Bronchial smooth muscle cell (primary cell): ENCODE results near the gene ADCY2. TPM values are rescaled to one million over a fixed set of nuclear protein-coding genes. Genes with fewer than 3 reads are reported as not detected.

Experiments used
- total RNA-seq: library from RNA; depleted of rRNA; stranded (reverse); fragments of >200 nt; gene quantifications from 2 replicates; pipeline ENCODE4 v1.2.1, GENCODE V29; 2014

Gene ADCY2
- total RNA-seq: under 0.01 TPM in 1 of 2 replicates, not detected in the other

GRCh38 chr5:7395947-7396712 is at the start of gene ADCY2:
Gene ADCY2, plus strand, starts transcription at chr5:7396138. Its CDS starts 159 bp downstream, at chr5:7396297.

DNA sequence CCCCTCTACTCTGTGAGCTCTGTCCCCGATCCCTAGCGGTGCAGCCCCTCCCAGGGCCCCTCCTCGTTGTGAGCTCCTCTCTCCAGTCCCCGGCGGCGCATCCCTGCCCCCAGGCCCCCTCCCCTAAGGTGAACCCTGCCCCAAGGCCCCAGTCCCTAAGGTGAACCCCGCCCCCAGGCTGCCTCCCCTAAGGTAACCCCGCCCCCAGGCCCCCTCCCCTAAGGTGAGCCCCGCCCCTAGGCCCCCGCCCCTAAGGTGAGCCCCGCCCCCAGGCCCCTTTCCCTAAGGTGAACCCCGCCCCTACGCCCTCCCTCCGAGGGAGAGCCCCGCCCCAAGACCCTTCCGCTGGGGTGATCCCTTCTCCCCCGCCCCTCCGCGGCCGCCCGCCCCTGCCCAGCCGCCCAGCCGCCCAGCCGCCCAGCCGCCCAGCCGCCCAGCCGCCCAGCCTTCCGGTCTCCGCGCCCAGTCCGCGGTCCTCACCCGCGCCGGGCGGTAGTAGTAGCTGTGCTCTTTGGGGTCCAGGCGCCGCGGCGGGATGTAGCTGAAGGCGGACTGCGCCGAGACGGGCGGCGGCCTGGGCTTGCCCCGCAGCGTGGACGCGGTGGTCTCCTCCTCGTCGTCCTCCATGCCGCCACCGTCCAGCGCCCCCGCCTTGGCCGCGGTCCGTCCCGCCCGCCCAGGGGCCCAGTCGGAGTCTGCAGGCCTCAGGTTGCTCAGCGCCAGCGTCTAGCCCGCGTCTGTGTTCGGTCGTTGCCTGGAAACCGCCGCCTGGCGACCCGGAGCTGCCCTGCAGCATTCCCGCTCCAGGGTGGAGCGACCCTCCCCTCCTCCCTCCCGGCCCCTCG is 454.7 kb downstream of the ADCY2 start, which contains the start of gene CFAP90:
TSS of gene CFAP90 (minus strand) at position 739 of the 845 bp plus-strand sequence. CDS start at position 627, 112 bp downstream.

DNA sequence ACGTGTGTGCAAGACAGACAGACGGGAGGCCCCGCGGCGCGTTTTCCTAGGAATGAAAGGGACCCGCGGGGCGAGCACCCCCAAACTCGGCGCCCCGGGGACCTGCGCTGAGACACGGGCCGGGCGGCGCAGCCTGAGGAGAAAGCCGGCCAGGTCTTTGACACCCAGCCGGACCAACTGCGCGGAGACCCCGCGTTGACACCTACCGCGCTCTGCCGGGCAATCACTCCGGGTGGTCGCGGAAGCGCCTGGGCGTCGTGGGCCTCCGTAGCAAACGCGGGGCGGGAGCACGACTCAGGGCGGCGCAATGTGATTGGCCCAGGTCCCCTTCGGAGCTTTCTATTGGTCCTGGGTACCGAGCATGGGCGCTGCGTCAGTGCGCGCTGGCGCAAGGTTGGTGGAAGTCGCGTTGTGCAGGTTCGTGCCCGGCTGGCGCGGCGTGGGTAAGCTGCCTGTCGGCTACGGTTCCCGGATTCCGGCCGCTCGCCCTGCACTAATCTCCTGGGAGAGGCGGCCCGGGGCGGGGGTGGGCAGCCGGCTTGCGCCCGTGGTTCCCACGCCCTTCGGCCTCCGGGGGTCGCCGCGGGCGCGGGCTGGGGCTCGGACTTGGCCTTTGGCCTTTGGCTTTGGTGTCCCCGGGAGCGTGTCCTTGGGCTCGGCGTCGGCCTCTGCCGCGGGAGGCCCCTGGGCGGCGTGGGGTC is 473.0 kb downstream of the ADCY2 start, which contains the start of the genes FASTKD3 and MTRR:
TSS of gene FASTKD3 (minus strand) at position 259 of the 701 bp plus-strand sequence. CDS start 948 bp downstream, outside the sequence.
TSS of gene MTRR (plus strand) at position 376 of the 701 bp plus-strand sequence. CDS start 1,647 bp downstream, outside the sequence.

